ENCODE measurements around the gene IGSF1. TPM values are rescaled to one million over a fixed set of nuclear protein-coding genes. Genes with fewer than 3 reads are reported as not detected.
"Not testable (repeated sequence)": the region's sequence is repeated elsewhere in the genome, so short reads cannot be mapped to it uniquely, and the experiment has no call there.

Gene IGSF1
- total RNA-seq, 4 donors from 2014 or later: 0.63 to 2.0 (median 1.2) TPM

GRCh38 chrX:131257367-131257766 lies 31.7 kb downstream of the IGSF1 start:
- no peak for DNase-seq (ENCODE audit: low spot score)
- ATAC-seq (ENCODE audit: low FRiP score): no peak
- TF ChIP-seq CTCF (IDR thresholded peaks at IDR 0.05): no peak

GRCh38 chrX:131250984-131251738 lies 37.9 kb downstream of the IGSF1 start:
- not testable (repeated sequence) for DNase-seq (ENCODE audit: low spot score); ATAC-seq (ENCODE audit: low FRiP score)

GRCh38 chrX:131239057-131239456 lies 50.0 kb downstream of the IGSF1 start:
- DNase-seq (ENCODE audit: low spot score) (no peak), ATAC-seq (ENCODE audit: low FRiP score) (no peak)
- no peak for TF ChIP-seq CTCF (IDR thresholded peaks at IDR 0.05)

GRCh38 chrX:131237363-131237762 lies 51.7 kb downstream of the IGSF1 start:
- TF ChIP-seq CTCF (IDR thresholded peaks at IDR 0.05): no peak
- ATAC-seq (ENCODE audit: low FRiP score) (no peak), DNase-seq (ENCODE audit: low spot score) (no peak)

GRCh38 chrX:131235768-131236545 lies 53.1 kb downstream of the IGSF1 start:
- no peak for ATAC-seq (ENCODE audit: low FRiP score)
- no peak for TF ChIP-seq CTCF (IDR thresholded peaks at IDR 0.05)
- DNase-seq (ENCODE audit: low spot score): no peak

GRCh38 chrX:131227608-131228007 lies 61.5 kb downstream of the IGSF1 start:
- DNase-seq (ENCODE audit: low spot score) (no peak), ATAC-seq (ENCODE audit: low FRiP score) (no peak)
- TF ChIP-seq CTCF (IDR thresholded peaks at IDR 0.05): no peak

GRCh38 chrX:131226591-131226990 lies 62.5 kb downstream of the IGSF1 start:
- ATAC-seq (ENCODE audit: low FRiP score): no peak
- DNase-seq (ENCODE audit: low spot score): no peak
- TF ChIP-seq CTCF (IDR thresholded peaks at IDR 0.05): no peak
